Bronchial epithelial cell (primary cell): Measurements from ENCODE around the gene CD99L2. TPM values are rescaled to one million over a fixed set of nuclear protein-coding genes. Genes with fewer than 3 reads are reported as not detected.

Source experiments
- DNase-seq: peaks from one replicate; pipeline ENCODE4 v3.0.0-alpha.2; 2010; ENCODE audit warnings: low read depth
- FAIRE-seq: peaks from 2 replicates; lab custom pipeline; 2011; peaks lifted over from hg19 to GRCh38; lab: Jason Lieb, UNC
- H3K27me3 ChIP-seq: 2 replicates; pipeline ENCODE4 v1.5.1; 2011; ENCODE audit warnings: low read length; ENCODE audit not compliant: control insufficient read depth, insufficient read depth
- H3K36me3 ChIP-seq: 2 replicates; pipeline ENCODE4 v1.5.1; 2011; ENCODE audit warnings: low read length; ENCODE audit not compliant: control insufficient read depth, insufficient read depth
- H3K4me3 ChIP-seq: 2 replicates; pipeline ENCODE4 v1.5.1; 2011; ENCODE audit warnings: mild to moderate bottlenecking, low read depth, low read length, control low read depth
- CTCF ChIP-seq: IDR thresholded peaks from 2 replicates; pipeline ENCODE4 v1.5.1; 2011; ENCODE audit warnings: mild to moderate bottlenecking, moderate library complexity, low read length, control low read depth, inconsistent platforms; ENCODE audit not compliant: insufficient read depth, severe bottlenecking
- total RNA-seq: library from RNA; depleted of rRNA; stranded (reverse); fragments of >200 nt; gene quantifications from 2 replicates; pipeline ENCODE4 v1.2.1, GENCODE V29; 2014

The CD99L2 gene
- total RNA-seq, 1 donor from 2014 or later, result 10.8 TPM

GRCh38 chrX:150848914-150849365 lies 49.5 kb downstream of the CD99L2 start:
- Histone ChIP-seq H3K27me3 (no peaks in the 10 kb centered on the region), H3K36me3 (peaks cover 1% of the 10 kb centered on the region), H3K4me3 (no peak overlapping the region)
- peak; percentile 96 for DNase-seq
- no peak for FAIRE-seq
- no peak for TF ChIP-seq CTCF

- Histone ChIP-seq H3K36me3 (peaks cover 1% of the 10 kb centered on the region), H3K4me3 (no peak overlapping the region), H3K27me3 (no peaks in the 10 kb centered on the region)
- FAIRE-seq (no peak), DNase-seq (no peak)
- no peak for TF ChIP-seq CTCF
These were observed 51.4 kb downstream of the CD99L2 start for GRCh38 chrX:150847088-150847487.

GRCh38 chrX:150846130-150846529 lies 52.3 kb downstream of the CD99L2 start:
- no peaks in the 10 kb centered on the region for H3K27me3 ChIP-seq
- no peak for FAIRE-seq
- H3K36me3 ChIP-seq, result no peaks in the 10 kb centered on the region
- H3K4me3 ChIP-seq, result no peak overlapping the region
- DNase-seq, result no peak
- no peak for TF ChIP-seq CTCF

- H3K4me3 ChIP-seq, result no peak overlapping the region
- no peak for FAIRE-seq
- H3K36me3 ChIP-seq, result no peaks in the 10 kb centered on the region
- no peak for DNase-seq
- H3K27me3 ChIP-seq, result no peaks in the 10 kb centered on the region
- no peak for TF ChIP-seq CTCF
These were observed 53.4 kb downstream of the CD99L2 start for GRCh38 chrX:150845091-150845490.

- DNase-seq (peak; percentile 92), FAIRE-seq (no peak)
- TF ChIP-seq CTCF, result no peak
- H3K4me3 ChIP-seq, result no peak overlapping the region
- no peaks in the 10 kb centered on the region for H3K36me3 ChIP-seq
- no peaks in the 10 kb centered on the region for H3K27me3 ChIP-seq
These were observed 54.5 kb downstream of the CD99L2 start for GRCh38 chrX:150844016-150844415.

GRCh38 chrX:150842198-150842685 lies 56.2 kb downstream of the CD99L2 start:
- no peak for DNase-seq
- no peak overlapping the region for H3K4me3 ChIP-seq
- H3K27me3 ChIP-seq, result no peaks in the 10 kb centered on the region
- H3K36me3 ChIP-seq, result no peaks in the 10 kb centered on the region
- no peak for TF ChIP-seq CTCF
- no peak for FAIRE-seq
